NCI-H1694 treated with DMSO at 0.1 percent for 48 hours (cell line): ENCODE data around the gene ST6GALNAC2.
"Not testable (repeated sequence)": the region's sequence is repeated elsewhere in the genome, so short reads cannot be mapped to it uniquely, and the experiment has no call there.

ENCODE experiments used
- DNase-seq: peaks from one replicate; lab custom pipeline; 2025; lab: John Stamatoyannopoulos, UW

The ST6GALNAC2 gene

DNA sequence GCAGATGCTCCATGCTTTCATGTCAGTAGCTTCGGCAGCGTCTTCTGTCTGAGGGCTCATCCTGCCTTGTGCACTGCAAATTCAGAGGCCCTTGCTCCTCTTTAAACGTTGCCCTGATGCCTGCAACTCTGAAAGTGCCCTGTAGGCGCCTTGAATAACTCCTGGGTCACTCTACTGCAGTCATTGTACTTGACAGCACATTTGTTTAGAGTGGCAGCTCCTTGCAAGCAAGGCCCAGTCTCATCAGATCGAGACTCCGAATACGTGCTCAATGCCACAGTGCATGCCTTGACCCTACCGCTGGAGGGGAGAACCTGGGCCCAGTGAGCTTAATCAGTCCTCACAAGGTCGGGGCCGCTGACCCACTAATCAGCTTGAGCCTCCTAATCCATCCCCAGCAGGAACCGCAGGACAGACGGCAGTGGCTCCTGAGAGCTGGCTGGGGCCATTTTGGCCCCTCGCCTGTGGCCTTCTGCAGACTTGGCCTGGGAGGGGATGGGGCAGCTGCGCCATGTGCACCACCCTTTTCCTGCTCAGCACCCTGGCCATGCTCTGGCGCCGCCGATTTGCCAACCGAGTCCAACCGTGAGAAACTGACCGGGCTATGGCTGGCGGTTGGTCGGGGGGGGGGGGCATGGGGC, 45.9 kb downstream of the ST6GALNAC2 start, which contains the start of gene PRCD:
PRCD (plus strand) TSS at position 414 of the 641 bp plus-strand sequence; CDS start at position 512, 98 bp downstream.
- no peak for DNase-seq

DNA sequence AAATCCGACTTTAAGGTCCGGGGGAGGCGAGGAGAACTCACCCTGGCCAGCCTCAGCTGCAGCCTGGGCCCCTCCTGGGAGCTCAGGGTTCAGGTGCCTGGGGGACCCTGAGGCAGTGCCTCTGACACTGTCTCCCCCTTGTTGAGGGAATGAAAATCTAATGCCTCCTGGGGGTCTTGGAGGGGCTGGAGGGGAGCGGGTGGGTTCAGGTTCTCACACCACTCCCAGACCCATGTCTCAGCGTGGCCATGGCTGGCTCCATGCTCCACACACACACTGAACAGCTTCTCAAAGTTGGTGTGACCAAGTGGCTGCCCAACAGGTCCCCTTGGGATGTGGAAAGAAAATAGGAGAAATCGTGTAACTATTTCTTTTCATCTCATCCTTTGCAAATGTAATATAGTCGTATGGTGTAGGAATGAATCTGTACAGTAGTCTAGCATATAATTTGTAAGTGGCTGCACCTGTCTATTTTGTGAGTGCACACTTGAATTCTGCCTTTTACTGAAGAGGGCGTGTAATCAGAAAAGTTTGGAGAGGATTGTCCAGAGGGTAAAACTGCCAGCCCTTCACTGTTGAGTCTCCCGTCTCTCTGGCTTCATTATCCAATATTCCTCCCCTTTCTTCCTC, 46.6 kb downstream of the ST6GALNAC2 start:
- DNase-seq = no peak

DNA sequence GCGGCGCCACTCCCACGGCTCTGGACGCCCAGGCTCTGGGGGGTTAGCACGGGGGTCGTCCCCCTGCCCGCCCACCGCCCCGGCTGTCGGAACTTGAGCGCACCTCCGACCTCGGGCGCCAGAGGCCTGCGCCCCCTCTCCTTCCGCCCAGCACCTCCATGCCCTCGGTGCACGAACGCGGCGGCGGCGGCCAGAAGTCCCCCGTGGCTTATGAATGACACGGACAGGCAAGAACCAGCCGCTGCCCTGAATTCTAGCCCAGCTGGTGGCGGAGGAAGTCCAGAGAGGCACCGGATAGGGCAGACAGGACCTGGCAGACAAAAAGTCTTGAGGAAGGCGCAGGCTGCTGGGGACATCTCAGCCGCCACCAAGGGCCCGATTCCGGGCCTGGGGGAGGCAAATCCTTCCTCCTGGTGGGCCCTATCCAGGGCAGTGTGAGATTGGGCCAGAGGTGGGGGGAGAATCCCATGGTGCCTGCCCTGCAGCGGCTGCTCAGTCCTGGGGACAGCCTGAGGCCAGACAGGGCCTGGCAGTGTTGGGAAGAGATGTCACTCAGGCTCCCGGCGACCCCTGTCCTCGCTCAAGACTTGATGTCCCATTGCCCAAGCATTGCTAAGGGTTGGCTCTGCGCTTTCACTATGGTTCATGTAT, 47.3 kb downstream of the ST6GALNAC2 start:
- no peak for DNase-seq

DNA sequence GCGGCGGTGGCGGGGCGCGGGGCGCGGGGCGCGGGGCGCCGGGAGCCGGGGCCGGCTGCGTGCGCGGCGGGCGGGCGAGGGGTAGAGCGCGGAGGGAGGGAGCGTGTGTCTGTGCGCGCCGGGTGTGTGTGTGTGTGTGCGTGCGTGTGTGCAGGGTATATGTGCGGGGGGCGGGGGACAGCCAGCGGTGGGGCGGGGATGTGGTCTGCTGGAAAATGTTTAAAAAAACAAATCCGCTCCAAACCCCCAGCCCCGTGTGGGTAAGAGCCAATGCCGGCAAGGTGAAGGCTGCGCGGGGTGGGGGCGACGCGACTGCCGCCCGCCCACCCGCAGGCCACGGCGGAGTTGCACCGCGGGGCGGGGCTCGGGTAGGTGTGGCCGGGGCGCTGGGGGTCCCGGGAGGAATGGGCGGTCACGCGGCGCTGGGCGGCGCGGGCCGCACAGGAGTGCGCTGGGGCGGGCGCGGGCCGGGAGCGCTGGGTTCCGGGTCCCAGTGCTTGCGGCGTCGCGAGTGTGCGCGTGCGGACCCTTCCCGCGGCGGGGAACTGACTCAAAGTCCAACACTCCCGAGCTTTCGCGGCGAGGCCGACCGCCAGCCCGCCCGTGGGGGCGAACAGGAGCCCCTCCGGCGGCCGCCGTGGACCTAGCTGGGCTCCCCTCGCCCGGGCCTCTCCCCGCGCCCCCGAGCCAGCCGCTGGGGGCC, 47.9 kb downstream of the ST6GALNAC2 start, which contains the start of gene CYGB:
CYGB (minus strand) TSS at position 132 of the 703 bp plus-strand sequence. CDS start 167 bp downstream, outside the sequence.
- DNase-seq = no peak

DNA sequence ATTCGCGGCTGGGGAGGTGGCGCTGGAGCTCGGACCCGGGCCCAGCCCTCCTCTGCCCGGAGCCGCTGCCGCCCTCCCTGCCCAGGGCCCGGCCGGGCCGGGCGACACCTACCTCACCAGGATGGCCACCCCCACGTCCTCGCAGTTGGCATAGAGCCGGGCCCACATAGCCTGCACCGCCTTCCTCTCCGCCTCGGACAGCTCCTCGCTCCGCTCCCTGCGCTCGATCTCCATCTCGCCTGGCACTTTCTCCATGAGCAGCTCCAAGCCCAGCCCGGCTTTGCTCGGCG, 48.4 kb downstream of the ST6GALNAC2 start:
- no peak for DNase-seq

DNA sequence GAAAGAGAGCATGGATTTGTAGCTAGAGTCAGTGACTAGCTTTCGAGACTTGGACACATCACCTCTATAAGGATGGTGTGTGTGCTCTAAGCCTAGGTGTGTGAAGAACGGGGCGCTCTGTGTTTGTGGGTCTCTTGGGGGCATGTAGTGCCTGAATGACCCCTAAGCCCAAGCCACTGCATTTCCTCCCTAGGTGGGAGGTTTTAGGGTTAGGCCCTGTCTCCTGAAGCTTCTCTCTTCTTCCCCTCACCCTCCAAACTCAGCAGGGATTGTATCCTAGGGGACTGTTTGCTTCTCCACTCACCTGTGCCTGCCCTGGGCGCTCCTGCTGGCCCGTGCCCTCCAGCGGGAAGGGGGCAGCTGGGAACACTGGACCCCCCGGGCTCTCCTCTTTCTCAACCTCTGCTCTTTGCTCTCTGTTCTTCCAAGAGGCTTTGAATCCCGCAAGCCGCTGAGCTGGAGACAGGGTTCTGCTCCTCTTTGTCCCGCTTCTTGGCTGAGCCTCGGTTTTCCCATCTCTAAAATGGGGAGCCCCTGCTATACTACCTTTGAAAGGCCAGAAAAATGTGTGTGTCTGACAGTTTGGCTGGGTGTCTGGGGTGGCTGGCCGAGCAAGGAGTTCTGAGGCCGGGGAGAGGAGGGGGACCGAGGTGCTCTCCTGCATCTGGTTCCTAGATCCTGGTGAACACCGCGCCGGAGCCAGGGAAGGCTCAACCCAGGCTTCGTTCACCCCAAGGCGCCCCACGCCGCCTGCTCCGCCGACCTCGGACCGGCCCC, 49.0 kb downstream of the ST6GALNAC2 start:
- DNase-seq = no peak

DNA sequence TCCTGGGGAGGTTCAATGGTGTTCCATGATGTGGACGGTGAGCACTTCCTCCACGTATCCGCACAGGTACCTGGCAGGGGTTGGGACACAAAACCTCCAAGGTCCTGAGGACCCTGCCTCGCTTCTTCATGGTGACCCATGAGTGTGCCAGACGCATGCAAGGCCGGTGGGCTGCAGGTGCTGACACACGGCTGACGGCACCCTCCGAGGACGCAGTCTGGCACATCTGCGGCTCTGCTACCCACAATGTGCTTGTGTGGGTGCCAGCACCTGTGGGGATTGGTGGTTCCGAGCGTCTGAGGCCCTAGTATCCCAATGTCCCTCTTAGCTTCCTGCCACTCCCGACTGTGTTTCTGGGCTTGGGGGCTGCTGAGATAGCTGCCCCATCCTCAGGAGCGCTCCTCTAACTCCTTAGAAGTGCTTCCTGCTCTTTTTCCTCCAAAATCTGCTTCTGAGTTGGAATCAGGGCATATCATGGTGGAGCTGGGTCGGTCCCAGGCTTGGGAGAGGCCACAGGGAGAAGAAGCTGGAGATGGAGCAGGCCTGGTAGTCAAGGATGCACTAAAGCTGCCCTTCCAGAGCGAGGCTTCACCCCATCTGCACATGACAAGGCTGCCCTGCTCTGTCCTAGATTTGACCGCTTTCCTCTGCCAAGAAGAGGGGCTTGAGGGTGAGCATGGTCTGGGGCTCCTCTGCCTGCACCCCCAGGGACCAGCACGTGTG, 49.7 kb downstream of the ST6GALNAC2 start:
- no peak for DNase-seq

DNA sequence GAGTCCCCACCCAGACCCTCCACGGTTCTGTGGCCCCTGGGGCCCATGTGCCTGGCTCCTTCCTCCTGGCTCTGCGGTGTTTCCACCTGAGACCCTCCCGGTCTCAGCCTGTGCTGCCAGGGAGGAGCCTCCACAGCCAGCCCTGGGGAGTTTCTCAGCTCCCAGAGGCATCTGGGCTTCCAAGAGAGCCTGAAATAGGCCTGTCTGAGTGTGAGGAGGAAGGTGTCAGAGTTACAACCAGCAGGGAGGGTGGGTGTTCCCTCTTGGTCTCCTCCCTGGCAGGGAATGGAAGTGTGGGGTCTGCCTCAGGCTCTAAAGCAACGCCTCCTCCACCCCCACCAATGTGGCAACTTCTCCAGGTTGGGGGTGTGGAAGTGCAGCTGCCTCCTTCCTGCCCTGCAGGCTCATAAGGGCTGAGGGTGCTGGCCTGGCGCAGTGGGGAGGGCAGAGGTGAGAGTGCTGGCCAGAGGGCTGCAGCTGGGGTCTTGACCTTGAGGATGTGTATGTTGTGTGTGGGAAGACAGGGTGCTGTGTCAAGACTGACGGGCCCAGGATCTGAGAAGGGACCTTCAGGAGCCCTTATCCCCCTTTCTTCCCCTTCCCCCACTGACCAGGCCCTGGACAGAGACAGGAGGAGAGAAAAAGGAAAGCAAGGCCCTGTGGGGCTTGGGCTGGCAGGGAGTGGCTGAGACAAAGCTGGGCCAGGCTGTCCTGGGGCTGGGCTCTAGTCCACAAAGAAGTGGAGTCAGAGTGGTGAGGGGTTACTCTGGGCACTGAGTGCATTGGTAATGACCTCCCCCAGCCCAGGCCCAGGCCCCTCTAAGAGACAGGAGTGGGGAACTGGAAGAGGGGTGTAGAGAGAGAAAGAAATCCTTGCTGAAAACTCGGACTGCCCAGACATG, 50.6 kb downstream of the ST6GALNAC2 start:
- no peak for DNase-seq

DNA sequence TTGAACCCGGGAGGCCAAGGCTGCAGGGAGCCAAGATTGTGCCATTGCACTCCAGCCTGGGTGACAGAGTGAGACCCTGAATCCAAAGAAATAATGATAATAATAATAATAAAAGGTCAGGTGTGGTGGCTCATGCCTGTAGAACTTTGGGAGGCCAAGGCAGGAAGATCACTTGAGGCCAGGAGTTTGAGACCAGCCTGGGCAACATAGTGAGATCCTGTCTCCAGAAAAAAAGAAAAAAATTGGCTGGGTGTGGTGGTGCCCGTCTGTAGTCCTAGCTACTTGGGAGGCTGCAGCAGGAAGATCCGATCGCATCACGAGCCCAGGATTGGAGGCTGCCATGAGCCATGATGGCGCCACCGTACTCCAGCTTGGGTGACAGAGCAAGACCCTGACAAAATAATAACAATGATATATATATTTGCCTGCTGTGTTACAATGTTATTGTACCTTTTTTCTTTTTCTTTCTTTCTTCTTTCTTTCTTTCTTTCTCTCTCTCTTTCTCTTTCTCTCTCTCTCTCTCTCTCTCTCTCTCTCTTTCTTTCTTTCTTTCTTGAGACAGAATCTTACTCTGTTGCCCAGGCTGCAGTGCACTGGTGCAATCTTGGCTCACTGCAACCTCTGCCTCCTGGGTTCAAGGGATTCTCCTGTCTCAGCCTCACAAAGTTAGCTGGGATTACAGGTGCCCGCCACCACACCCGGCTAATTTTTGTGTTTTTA, 51.9 kb downstream of the ST6GALNAC2 start:
- DNase-seq = not testable (repeated sequence)

DNA sequence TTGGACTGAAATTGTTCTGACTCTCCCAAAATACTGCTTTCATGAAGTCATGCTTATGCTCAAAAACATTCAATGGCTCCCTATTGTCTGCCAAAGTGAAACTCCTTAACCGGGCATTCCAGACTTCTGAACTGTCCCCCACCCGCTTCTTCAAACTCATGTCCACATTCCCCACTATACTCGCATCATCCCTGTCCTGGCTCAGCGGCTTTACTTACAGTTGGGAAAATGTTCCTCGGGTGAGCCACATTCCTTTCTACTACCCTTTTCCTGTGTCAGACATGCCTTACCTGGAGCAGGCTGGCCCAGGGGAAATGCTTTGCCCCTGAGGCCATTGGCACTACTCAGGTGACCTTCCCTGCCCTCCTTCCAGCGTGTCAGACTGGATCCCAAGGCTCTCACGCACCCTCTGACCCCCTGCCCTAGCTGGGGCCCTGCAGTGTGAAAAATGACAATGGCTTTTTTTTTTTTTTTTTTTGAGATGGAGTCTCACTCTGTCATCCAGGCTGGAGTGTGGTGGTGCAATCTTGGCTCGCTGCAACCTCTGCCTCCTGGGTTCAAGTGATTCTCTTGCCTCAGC, 53.5 kb downstream of the ST6GALNAC2 start:
- DNase-seq = no peak

DNA sequence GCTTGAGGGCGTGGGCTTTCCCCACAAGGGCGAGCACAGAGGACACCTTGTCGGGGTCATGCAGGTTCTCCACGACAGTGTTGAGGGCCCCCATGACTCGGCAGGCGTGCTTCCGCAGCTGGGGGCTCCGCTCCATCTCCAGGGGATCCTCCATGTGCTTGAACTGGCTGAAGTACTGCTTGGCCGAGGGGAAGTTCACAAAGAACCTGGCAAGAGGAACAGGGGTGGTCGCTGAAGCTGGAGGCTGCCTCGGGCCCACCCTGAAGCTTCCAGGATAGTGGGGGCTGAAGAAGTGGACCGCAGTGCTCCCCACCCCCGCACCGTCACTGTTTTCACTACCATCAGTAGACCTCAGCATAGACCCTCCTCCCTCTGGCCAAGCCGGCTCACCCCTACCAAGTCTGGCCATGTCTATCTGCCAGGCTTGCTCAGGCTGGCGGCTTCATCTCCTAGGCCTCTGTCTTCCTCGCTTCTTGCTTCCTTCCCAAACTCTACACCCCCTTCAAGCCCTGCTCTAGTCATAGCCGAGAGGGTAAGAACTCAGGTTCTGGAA, 54.1 kb downstream of the ST6GALNAC2 start:
- DNase-seq = no peak

DNA sequence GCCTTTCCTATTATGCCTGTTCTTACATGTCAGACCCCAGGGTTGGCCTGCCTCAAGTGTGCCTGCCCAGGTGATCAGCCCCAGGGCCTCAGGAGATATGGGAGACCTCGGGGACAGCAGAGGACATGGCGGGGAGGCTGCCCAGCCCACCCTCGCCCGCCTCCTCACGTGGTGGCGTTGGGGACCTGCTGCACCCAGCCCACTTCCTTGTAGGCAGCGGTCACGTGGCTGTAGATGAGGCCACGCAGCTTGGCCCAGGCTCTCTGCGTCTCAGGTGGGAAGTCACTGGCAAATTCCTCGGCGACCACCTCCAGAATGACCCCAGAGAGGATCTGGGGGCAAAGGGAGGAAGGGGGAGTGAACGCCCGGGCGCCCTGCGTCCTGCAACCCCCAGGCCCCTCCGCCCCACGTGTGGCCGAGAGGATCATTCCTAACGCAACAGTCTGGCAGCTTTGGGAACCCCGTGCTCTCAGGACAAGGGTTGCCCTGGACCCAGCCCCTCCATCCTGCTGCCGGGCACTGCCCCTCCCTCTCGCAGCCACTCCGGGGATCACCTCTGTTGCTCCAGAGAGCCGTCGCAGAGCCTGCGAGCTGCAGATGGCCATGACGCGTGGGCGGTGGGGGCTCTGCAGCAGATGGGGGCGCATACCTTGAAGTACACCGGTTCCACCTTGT, 54.7 kb downstream of the ST6GALNAC2 start:
- no peak for DNase-seq

DNA sequence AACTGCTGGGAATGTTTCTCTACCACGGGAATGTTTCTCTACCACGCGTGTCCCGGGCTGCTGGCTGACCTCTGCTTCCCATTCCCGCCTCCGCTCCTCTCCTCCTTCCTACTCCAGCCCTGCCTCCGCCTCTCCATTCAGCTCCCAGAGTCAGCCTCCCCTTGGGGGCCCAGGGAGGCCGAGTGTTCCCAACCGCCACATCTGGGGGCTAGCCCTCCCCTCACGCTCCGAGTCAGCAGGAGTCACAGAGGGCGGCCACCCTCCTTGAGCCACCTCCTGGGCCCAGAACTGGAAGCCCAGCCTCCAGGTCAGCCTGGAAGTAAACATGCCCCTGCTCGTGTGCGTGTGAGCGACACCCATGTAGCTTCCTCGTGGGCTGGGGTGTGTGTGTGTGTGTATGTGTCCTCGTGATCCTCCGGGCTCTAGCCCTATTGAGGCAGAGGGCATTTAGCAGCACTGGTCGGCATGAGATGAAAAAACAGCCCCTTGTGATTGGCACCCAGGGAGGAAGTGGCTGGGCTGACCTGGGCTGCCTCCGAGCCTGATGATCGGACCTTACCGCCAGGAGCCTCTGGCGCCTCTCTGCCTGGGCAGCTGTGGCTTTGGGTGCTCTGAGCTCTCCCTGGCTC, 55.5 kb downstream of the ST6GALNAC2 start:
- DNase-seq = no peak

DNA sequence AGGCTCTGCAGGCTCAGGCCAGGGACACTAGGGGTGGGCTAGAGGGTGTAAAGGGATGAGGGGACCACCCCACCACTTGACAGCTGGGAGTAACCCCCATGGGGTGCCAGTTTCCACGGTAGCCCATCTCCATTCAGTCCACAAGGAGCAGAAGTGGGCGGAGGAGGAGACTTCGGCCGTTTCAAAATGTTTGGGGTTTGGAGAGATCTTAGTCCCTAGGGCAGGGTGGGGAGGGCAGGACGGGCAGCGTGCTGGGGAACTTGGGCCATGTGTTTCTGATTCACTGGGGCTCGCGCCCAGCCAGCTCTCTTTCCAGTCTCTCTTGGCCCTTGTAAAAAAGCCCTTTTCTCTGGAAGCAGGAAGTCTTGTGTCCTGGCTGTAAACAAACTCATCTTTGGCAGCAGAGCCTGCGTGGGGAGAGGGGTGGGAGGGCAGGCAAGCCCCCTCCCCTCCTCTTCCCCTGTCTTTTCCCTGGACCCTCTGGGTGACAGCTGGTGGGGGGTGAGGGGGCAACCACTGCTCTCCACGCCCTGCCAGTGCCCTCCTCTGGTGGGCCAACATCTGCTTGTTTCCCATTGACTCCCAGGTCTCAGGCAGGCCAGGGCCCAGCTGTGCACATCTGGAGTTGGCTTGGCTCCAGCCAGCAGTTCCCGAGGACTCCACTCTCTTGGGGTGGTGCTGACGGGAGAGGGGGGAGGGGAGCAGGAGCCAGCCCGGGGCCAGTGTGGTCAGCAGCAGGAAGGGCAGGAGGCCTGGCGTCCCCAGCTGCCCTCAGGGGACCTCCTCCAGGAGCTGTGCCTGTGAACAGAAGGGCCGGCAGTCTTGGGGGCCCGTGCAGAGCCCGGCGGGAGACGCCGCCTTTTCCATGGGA, 56.2 kb downstream of the ST6GALNAC2 start:
- no peak for DNase-seq

DNA sequence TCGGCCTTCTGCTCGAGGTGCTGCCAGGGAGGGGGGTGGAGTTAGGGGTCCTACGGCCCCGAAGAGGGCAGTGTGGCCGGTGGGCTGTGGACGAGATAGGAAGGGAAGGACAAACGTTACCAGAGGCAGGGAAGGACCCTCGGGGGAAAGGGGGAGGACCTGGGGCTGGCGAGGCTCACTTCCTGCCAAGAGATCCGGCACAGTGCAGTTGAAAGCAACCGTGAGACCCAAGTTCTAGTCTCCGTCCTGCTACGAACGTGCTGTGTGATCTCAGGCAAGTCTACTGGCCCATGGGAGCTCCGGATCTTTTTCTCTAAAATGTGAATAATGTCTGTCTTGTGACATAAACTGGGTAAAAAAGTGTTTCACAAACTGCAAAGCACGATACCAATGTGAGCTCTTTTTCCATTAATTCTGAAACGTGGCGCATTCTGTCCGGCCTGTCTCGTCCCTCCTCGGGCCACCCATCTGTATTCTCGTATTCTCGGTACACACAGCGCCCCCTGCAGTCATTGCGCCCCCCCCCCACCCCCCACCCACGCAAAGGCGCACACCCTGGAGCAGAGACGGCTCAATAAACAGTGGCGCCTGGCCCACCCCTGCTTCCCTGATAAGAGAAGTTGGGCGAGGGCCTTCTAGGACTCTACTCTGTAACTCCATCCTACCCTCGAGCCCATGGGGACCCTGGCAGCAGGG, 57.0 kb downstream of the ST6GALNAC2 start:
- no peak for DNase-seq

DNA sequence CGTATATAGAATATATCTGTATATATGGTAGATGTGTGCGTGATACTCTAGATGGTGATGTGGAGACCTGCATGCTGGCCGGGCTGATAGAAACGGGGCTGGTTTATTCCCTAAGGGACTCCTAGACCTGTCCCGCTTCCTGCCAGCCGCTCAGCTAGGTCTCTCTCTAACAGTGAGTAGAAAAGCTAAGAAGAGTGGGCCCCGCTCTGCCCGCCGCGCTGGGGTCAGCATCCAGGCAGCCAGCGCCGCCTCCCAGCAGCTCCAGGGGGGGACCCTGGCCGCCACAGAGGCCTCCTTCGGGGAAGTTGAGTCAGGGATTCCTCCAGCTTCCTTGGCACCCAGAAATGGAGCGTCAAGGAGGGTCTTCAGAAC, 57.5 kb downstream of the ST6GALNAC2 start:
- no peak for DNase-seq
